ENCODE data around the gene PAPPA.
A peak's percentile ranks its signal among the peaks of the same experiment; 100 is the strongest.

PAPPA gene

GRCh38 chr9:116181853-116182610, 28.4 kb downstream of the PAPPA start:
- DNase-seq: peak; percentile 52

GRCh38 chr9:116182876-116183275, 29.3 kb downstream of the PAPPA start:
- no peak for DNase-seq

GRCh38 chr9:116187570-116188170, 34.1 kb downstream of the PAPPA start:
- no peak for DNase-seq

- no peak for DNase-seq
Observed at GRCh38 chr9:116189683-116190082, 36.1 kb downstream of the PAPPA start.

- peak; percentile 77 for DNase-seq
Observed at GRCh38 chr9:116190637-116191396, 37.2 kb downstream of the PAPPA start.

GRCh38 chr9:116191576-116192415, 38.2 kb downstream of the PAPPA start:
- no peak for DNase-seq

GRCh38 chr9:116193636-116194035, 40.0 kb downstream of the PAPPA start:
- peak; percentile 78 for DNase-seq

GRCh38 chr9:116196806-116197205, 43.2 kb downstream of the PAPPA start:
- no peak for DNase-seq

- DNase-seq: peak; percentile 30
Observed at GRCh38 chr9:116198344-116198743, 44.8 kb downstream of the PAPPA start.

GRCh38 chr9:116202219-116202912, 48.8 kb downstream of the PAPPA start:
- no peak for DNase-seq

- no peak for DNase-seq
Observed at GRCh38 chr9:116204252-116204882, 50.8 kb downstream of the PAPPA start.

- DNase-seq: no peak
Observed at GRCh38 chr9:116207371-116208111, 54.0 kb downstream of the PAPPA start.

GRCh38 chr9:116208417-116209232, 55.0 kb downstream of the PAPPA start:
- peak; percentile 33 for DNase-seq

GRCh38 chr9:116209414-116210116, 56.0 kb downstream of the PAPPA start:
- peak; percentile 67 for DNase-seq

- DNase-seq: peak; percentile 24
Observed at GRCh38 chr9:116212986-116213692, 59.5 kb downstream of the PAPPA start.

GRCh38 chr9:116213693-116214047, 60.1 kb downstream of the PAPPA start:
- DNase-seq: no peak

GRCh38 chr9:116218399-116218798, 64.8 kb downstream of the PAPPA start:
- DNase-seq: no peak

GRCh38 chr9:116219686-116220085, 66.1 kb downstream of the PAPPA start:
- DNase-seq: no peak

- DNase-seq: no peak
Observed at GRCh38 chr9:116223926-116224325, 70.3 kb downstream of the PAPPA start.

Data from fibroblast of skin of abdomen (primary cell).